Prostate gland (tissue), 2 donors: ENCODE data around the gene PTPRT. TPM values are rescaled to one million over a fixed set of nuclear protein-coding genes. Genes with fewer than 3 reads are reported as not detected.

Experiments used
- DNase-seq: peaks from one replicate; pipeline ENCODE4 v3.0.0-alpha.2; 2019; ENCODE audit warnings: low spot score
- H3K27ac ChIP-seq, 2 donors: fragments of 200-600 bp; sonication (generic); 2 replicates each; pipeline ENCODE4 v1.5.1; 2017 to 2019
- H3K27me3 ChIP-seq: fragments of 200-600 bp; sonication (generic); replicated peaks from 2 replicates; pipeline ENCODE4 v1.5.1; 2019; ENCODE audit not compliant: insufficient read depth
- H3K36me3 ChIP-seq, 2 donors: fragments of 200-600 bp; sonication (generic); 1 replicate in 1 of 2; 2 replicates in 1 of 2; pipeline versions ENCODE4 v1.5.1 to v1.8.1; 2017 to 2019
- H3K4me1 ChIP-seq: fragments of 200-600 bp; sonication (generic); replicated peaks from 2 replicates; pipeline ENCODE4 v1.5.1; 2019
- H3K4me3 ChIP-seq, 2 donors: fragments of 200-600 bp; sonication (generic); 2 replicates each; pipeline ENCODE4 v1.5.1; 2017 to 2019
- H3K9me3 ChIP-seq: fragments of 200-600 bp; sonication (generic); 2 replicates; pipeline ENCODE4 v1.5.1; 2017
- POLR2A ChIP-seq: fragments of 450-650 bp; IDR thresholded peaks from one replicate; pipeline ENCODE4 v1.6.1; 2016; ENCODE audit warnings: antibody characterized with exemption, mild to moderate bottlenecking
- POLR2AphosphoS5 ChIP-seq: sonication (generic); formaldehyde crosslinking; IDR thresholded peaks from one replicate; pipeline ENCODE4 v1.6.1; 2017; ENCODE audit warnings: antibody characterized with exemption
- WGBS: methylation state at CpG from one replicate; pipeline ENCODE4 v1.1.5; 2018; 5-methylcytosine and 5-hydroxymethylcytosine counted together
- intact Hi-C: fragments of 100-400 bp; cut with DNase I; formaldehyde crosslinking; loops from one replicate; pipeline ENCODE4 v1.14.2; 2022
- total RNA-seq, 2 donors: library from RNA; depleted of rRNA; stranded (reverse); fragments of >200 nt; gene quantifications; one replicate each; pipeline ENCODE4 v1.1.0, GENCODE V29; 2016
- TF ChIP-seq, protein P1 (sequence below), 4 experiments: fragments of 200-600 bp in 2 of 4; fragments of 450-650 bp in 2 of 4; sonication (generic) in 2 of 4; IDR thresholded peaks; 1 replicate in 3 of 4; 2 replicates in 1 of 4; pipeline ENCODE4 v1.5.1; 2016 to 2019; ENCODE audit warnings: antibody characterized with exemption in 4 of 4, mild to moderate bottlenecking in 2 of 4, moderate library complexity in 2 of 4

The PTPRT gene
- total RNA-seq, 2 donors from 2014 or later = 1.5 to 3.5 TPM

DNA sequence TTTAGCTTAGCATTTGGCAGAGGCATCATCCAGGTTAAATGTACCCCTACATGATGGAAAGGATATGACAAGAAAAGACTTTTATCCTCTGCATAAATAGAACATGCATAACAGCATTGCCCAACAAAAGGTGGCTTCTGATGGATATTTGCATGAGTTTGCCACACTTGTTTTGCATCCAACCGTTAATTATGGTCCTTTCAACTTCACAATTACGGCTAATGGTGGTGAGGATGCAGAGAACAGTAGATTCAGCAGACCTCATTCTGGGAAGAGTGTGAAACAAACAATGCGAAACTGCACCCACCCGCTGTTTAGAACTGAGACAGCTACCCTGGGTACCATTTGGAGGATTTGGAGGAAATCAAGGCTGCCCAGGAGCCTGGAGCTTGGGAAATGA lies 880.7 kb downstream of the PTPRT start:
- H3K36me3 ChIP-seq = no peaks in the 10 kb centered on the region
- intact Hi-C loops = no loop called here
- TF ChIP-seq POLR2AphosphoS5 = no peak
- TF ChIP-seq POLR2A = no peak
- TF ChIP-seq, protein P1, sequence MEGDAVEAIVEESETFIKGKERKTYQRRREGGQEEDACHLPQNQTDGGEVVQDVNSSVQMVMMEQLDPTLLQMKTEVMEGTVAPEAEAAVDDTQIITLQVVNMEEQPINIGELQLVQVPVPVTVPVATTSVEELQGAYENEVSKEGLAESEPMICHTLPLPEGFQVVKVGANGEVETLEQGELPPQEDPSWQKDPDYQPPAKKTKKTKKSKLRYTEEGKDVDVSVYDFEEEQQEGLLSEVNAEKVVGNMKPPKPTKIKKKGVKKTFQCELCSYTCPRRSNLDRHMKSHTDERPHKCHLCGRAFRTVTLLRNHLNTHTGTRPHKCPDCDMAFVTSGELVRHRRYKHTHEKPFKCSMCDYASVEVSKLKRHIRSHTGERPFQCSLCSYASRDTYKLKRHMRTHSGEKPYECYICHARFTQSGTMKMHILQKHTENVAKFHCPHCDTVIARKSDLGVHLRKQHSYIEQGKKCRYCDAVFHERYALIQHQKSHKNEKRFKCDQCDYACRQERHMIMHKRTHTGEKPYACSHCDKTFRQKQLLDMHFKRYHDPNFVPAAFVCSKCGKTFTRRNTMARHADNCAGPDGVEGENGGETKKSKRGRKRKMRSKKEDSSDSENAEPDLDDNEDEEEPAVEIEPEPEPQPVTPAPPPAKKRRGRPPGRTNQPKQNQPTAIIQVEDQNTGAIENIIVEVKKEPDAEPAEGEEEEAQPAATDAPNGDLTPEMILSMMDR (IDR thresholded peaks at IDR 0.05) = no peak
- DNase-seq = no peak
- H3K9me3 ChIP-seq = no peaks in the 10 kb centered on the region
- H3K27me3 ChIP-seq = no peaks in the 10 kb centered on the region
- H3K27ac ChIP-seq = no peak overlapping the region
- no peak overlapping the region for H3K4me3 ChIP-seq
- 77% methylated on average over 4 of the region's 4 CpGs for WGBS
- no peaks in the 10 kb centered on the region for H3K4me1 ChIP-seq

DNA sequence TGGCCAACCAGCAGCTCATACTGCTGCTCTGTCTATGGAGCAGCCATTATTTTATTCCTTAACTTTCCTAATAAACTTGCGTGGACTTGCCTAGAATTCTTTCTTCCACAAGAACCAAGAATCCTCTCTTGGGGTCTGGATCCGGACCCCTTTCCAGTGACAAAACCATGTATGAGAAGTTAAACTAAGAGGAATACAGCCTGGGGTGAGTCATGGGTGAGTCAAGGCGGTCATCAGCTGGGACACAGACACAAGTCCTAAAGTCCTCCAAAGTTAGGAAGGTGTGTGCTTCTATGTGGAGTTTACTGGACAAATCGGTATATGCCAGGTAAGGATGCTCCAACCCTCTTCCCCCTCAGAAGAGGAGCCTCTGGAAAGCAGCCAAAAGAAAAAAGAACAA lies 881.5 kb downstream of the PTPRT start:
- WGBS = 88% methylated on average over 4 of the region's 4 CpGs
- TF ChIP-seq POLR2AphosphoS5 (no peak), POLR2A (no peak)
- TF ChIP-seq, protein P1 (IDR thresholded peaks at IDR 0.05) = no peak
- H3K27me3 ChIP-seq = no peaks in the 10 kb centered on the region
- intact Hi-C loops = no loop called here
- H3K9me3 ChIP-seq = no peaks in the 10 kb centered on the region
- H3K36me3 ChIP-seq = no peaks in the 10 kb centered on the region
- DNase-seq = no peak
- H3K4me1 ChIP-seq = no peaks in the 10 kb centered on the region
- no peak overlapping the region for H3K27ac ChIP-seq
- no peak overlapping the region for H3K4me3 ChIP-seq

DNA sequence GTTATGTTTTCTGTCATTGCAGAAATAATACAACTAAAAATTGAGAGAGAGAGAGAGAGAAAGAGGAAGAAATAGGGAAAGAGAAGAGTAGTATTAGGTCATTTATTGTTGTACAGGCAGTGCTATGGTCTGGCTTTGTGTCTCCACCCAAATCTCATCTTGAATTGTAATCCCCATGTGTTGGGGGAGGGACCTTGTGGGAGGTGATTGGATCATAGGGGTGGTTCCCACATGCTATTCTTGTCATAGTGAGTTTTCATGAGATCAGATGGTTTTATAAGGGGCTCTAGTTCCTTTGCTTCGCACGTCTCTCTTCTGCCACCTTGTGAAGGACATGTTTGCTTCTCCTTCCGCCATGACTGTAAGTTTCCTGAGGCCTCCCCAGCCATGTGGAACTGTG lies 894.1 kb downstream of the PTPRT start:
- intact Hi-C loops = no loop called here
- 72% methylated on average over 3 of the region's 3 CpGs for WGBS
- no peak overlapping the region for H3K4me3 ChIP-seq
- no peak for DNase-seq
- no peak for TF ChIP-seq POLR2A
- TF ChIP-seq, protein P1 (IDR thresholded peaks at IDR 0.05) = no peak
- no peak for TF ChIP-seq POLR2AphosphoS5
- H3K36me3 ChIP-seq = no peaks in the 10 kb centered on the region
- no peaks in the 10 kb centered on the region for H3K27me3 ChIP-seq
- no peaks in the 10 kb centered on the region for H3K4me1 ChIP-seq
- H3K27ac ChIP-seq = no peak overlapping the region
- H3K9me3 ChIP-seq = no peaks in the 10 kb centered on the region

DNA sequence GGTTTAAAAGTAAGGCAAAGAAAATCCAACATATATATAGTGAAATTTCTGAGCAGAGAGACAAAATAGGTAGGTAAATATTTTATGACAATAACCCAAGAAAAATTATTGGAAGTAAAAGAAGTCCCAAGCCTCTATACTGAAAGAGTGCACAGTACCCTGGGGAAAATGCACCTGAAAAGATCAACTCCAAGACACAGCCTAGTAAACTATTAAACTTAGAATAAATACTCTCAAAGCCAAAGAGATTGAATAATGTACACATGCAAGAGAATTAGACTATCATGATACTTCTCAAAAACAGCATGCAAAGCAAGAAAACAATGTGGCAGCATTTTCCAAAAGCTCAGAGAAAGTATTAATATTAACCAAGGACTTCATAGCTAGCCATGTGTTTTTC lies 894.7 kb downstream of the PTPRT start:
- H3K4me3 ChIP-seq = no peak overlapping the region
- H3K9me3 ChIP-seq = no peaks in the 10 kb centered on the region
- no peak overlapping the region for H3K27ac ChIP-seq
- TF ChIP-seq, protein P1 (IDR thresholded peaks at IDR 0.05) = no peak
- TF ChIP-seq POLR2AphosphoS5 = no peak
- no peak for TF ChIP-seq POLR2A
- no peaks in the 10 kb centered on the region for H3K4me1 ChIP-seq
- no peaks in the 10 kb centered on the region for H3K27me3 ChIP-seq
- intact Hi-C loops = no loop called here
- no peaks in the 10 kb centered on the region for H3K36me3 ChIP-seq
- no peak for DNase-seq

DNA sequence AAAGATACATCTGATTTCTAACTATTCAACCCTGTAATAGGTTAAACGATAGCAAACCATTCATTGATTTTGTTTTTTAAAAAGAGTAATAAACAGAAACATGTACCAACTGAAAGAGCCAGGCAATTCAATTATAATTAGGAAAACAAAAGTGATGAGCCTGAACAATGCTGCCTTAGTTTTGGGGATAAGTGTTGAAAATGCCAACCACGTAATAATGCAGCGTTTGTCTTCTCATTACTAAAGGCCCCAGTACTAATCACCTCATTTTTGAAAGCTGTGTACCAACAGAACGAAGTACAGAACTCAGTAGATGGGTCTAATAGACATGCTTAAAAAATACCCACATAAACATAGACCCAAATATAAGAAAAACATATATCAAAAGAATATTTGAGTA lies 907.9 kb downstream of the PTPRT start:
- Histone ChIP-seq H3K27me3 (no peaks in the 10 kb centered on the region), H3K9me3 (no peaks in the 10 kb centered on the region), H3K4me1 (no peaks in the 10 kb centered on the region), H3K4me3 (no peak overlapping the region), H3K36me3 (no peaks in the 10 kb centered on the region), H3K27ac (no peak overlapping the region)
- intact Hi-C loops = no loop called here
- no peak for DNase-seq
- WGBS = 87% methylated on average over 4 of the region's 4 CpGs
- TF ChIP-seq, protein P1 (IDR thresholded peaks at IDR 0.05) = no peak
- TF ChIP-seq POLR2A = no peak
- TF ChIP-seq POLR2AphosphoS5 = no peak
